ENCODE results near the gene MYCN. TPM values are rescaled to one million over a fixed set of nuclear protein-coding genes. Genes with fewer than 3 reads are reported as not detected.

MYCN gene
- total and polyA plus RNA-seq, 2 of the 4 experiments (the other 2 are of a cell fraction) = not detected

DNA sequence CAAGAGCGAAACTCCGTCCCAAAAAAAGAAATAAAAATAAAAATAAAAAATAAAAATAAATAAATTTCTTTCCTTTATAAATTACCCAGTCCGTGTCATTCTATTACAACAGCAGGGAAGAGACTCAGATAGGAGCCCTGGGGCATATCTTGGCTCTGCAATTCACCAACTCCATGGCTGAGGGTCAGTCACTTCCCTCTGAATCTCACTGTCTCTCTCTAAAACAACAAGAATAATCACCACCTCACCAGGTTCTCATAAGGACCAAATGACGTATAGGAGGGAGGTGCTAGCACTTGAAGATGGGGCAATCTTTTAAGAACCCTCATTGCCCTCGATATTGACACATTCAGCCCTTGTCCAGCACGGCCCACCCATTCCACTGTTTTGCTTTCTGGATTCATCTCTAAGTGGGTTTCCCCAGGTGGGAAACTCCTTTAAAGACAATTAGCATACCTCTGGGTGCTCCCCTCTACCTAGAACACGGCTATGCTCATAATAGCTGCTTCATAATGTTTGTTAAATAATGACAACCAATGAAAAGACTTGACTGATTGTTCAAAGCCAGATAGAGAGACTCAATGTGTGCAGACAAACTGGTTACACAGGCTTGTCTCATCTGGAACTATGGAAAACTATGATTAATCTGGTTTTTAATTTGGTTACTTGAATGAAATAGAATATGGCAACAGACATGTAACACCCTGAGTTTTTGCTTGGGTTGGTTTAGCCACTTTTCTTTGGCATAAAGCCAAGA, 15.1 kb downstream of the MYCN start:
- H3K4me2 ChIP-seq (ENCODE audit: low read depth, low read length) = no peak overlapping the region
- H3K4ac ChIP-seq (ENCODE audit: low read depth, low read length) = no peak overlapping the region
- H3K9me3 ChIP-seq (ENCODE audit: control insufficient read depth, insufficient read depth, low read length) = peaks cover 23% of the 10 kb centered on the region
- H4K5ac ChIP-seq (ENCODE audit: low read depth, low read length) = no peak overlapping the region
- TF ChIP-seq RAD21 (IDR thresholded peaks at IDR 0.05; ENCODE audit: low read length) = no peak
- no peak for TF ChIP-seq CEBPB (IDR thresholded peaks at IDR 0.05; ENCODE audit: low read depth, low read length)
- TF ChIP-seq MXI1 (IDR thresholded peaks at IDR 0.05; ENCODE audit: borderline replicate concordance, low read depth, low read length) = no peak
- no peak for TF ChIP-seq MAZ (IDR thresholded peaks at IDR 0.05; ENCODE audit: borderline replicate concordance, low read depth, low read length)
- no peak for TF ChIP-seq SMC3 (IDR thresholded peaks at IDR 0.05; ENCODE audit: low read depth, low read length)
- no peak for TF ChIP-seq MAFK (IDR thresholded peaks at IDR 0.05; ENCODE audit: low read depth, low read length)
- no peak for TF ChIP-seq CHD1 (IDR thresholded peaks at IDR 0.05; ENCODE audit: low read depth, low read length)
- no peak for TF ChIP-seq POLR2A (IDR thresholded peaks at IDR 0.05; ENCODE audit: low read depth, low read length)
- no peak overlapping the region for H3K56ac ChIP-seq (ENCODE audit: extremely low read depth, insufficient read depth, low read length)
- H3K18ac ChIP-seq (ENCODE audit: low read depth, low read length) = no peak overlapping the region
- no peak overlapping the region for H4K91ac ChIP-seq (ENCODE audit: insufficient read depth, low read depth, low read length)
- H3K36me3 ChIP-seq (ENCODE audit: control insufficient read depth, insufficient read depth, low read length) = no peaks in the 10 kb centered on the region
- ChIA-PET POLR2A (ENCODE audit: unreplicated experiment) (no interaction called here), CTCF (no interaction called here)
- H3K27me3 ChIP-seq (ENCODE audit: control insufficient read depth, insufficient read depth, low read length) = no peaks in the 10 kb centered on the region
- H2BK15ac ChIP-seq (ENCODE audit: low read depth, low read length) = no peak overlapping the region
- no TSS peak for BruUV-seq (replicated peaks)
- H4K8ac ChIP-seq (ENCODE audit: low read depth in 2 of 2, low read length in 2 of 2) = no peak overlapping the region
- H2AK9ac ChIP-seq (replicated peaks; ENCODE audit: low read depth, low read length, poor library complexity) = no peak overlapping the region
- no peak overlapping the region for H2BK120ac ChIP-seq (ENCODE audit: low read depth, low read length)
- no peak overlapping the region for H2BK20ac ChIP-seq (ENCODE audit: low read depth, low read length)
- no peak overlapping the region for H3K9ac ChIP-seq (ENCODE audit: low read depth, low read length)
- H4K20me1 ChIP-seq (ENCODE audit: insufficient read depth, low read length) = no peaks in the 10 kb centered on the region
- no peak overlapping the region for H2AFZ ChIP-seq (replicated peaks; ENCODE audit: low read length, poor library complexity)
- no peaks in the 10 kb centered on the region for H3K9me1 ChIP-seq (ENCODE audit: insufficient read depth, low read length)
- in situ Hi-C loops (cut with MboI; ENCODE audit: low sequenced_read_pairs) (no loop called here), intact Hi-C loops (cut with micrococcal nuclease) (no loop called here), dilution Hi-C loops (cut with HindIII; ENCODE audit: low sequenced_read_pairs, unreplicated experiment) (no loop called here)
- no peak overlapping the region for H3K27ac ChIP-seq (ENCODE audit: insufficient read depth, low read length)
- no peaks in the 10 kb centered on the region for H3K4me1 ChIP-seq (ENCODE audit: control insufficient read depth, insufficient read depth, low read length)
- no peak for DNase-seq
- ATAC-seq (ENCODE audit: low read depth) = no peak
- no peak overlapping the region for H2AK5ac ChIP-seq (ENCODE audit: low read depth, low read length)
- no peak overlapping the region for H3K4me3 ChIP-seq (ENCODE audit: insufficient read depth, low read depth, low read length)
- H3K23ac ChIP-seq (ENCODE audit: low read depth, low read length) = no peak overlapping the region
- no CpG with 5 or more reads among the region's 7 CpGs for WGBS, 2 experiments (ENCODE audit: extremely low coverage in 2 of 2, insufficient read length in 1 of 2)
- H2BK5ac ChIP-seq (ENCODE audit: low read depth, low read length, poor library complexity, severe bottlenecking) = no peak overlapping the region
- H3K14ac ChIP-seq (replicated peaks; ENCODE audit: low read depth, low read length) = no peak overlapping the region
- H3K79me1 ChIP-seq (ENCODE audit: low read depth in 1 of 2, low read length in 2 of 2) = no peaks in the 10 kb centered on the region
